ENCODE measurements around the gene STK16. TPM values are rescaled to one million over a fixed set of nuclear protein-coding genes. Genes with fewer than 3 reads are reported as not detected.
"Not testable (repeated sequence)": the region's sequence is repeated elsewhere in the genome, so short reads cannot be mapped to it uniquely, and the experiment has no call there.

Gene STK16
- total and polyA plus RNA-seq, 2 of the 4 experiments (the other 2 are of a cell fraction): 44.4 to 50.1 TPM

DNA sequence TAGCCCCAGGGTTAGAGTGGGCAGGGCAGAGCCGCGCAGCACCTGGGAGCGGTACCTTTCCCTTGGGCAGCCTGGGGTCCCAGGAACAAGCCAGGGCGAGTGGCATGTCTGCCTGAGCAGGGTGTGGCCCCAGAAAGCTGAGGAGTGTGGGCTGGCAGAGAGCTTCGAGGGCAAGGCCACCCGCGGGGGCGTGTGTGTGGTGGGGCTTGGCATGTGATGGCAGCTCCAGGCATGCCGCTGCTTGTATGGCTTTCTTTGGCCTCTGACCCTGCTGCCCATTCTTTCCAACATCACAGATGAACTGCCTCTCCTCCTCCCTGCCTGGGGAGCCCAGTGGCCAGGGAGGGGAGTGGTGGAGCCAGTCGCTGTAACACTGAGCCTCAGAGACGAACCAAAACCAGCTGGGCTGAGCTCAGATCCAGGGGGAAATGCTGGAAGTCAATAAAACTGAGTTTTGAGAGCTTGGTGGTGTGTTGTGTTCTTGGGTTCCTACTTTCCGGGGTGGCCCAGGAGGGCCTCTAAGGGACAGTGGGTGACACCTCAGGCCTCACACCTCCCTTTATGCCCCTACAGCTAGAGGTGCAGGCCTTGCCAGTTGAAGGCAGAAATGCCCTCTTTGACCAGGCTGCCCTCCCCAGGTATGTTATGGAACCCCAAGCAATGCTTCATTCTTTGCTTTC, 41.3 kb downstream of the STK16 start:
- H3K27ac ChIP-seq (ENCODE audit: insufficient read depth, low read length): 0 out of 2 replicates have a peak overlapping the region, but pooled peaks have one; percentile 4
- H2AFZ ChIP-seq (replicated peaks; ENCODE audit: low read length, poor library complexity): peak overlapping the region; percentile 53
- no peaks in the 10 kb centered on the region for H3K27me3 ChIP-seq (ENCODE audit: control insufficient read depth, insufficient read depth, low read length)
- H3K79me1 ChIP-seq (ENCODE audit: low read depth in 1 of 2, low read length in 2 of 2): peaks cover 0 to 9% of the 10 kb centered on the region in 2 experiments
- DNase-seq: no peak
- dilution Hi-C loops (cut with HindIII; ENCODE audit: low sequenced_read_pairs, unreplicated experiment) (no loop called here), in situ Hi-C loops (cut with MboI; ENCODE audit: low sequenced_read_pairs) (no loop called here), intact Hi-C loops (cut with micrococcal nuclease) (no loop called here)
- ATAC-seq (ENCODE audit: low read depth): peak; percentile 13
- H3K4ac ChIP-seq (ENCODE audit: low read depth, low read length): 0 out of 2 replicates have a peak overlapping the region, but pooled peaks have one; percentile 13
- CTCF ChIA-PET: interaction anchor here (0.6 to 1.0 kb wide), 2 partner anchors 9 to 386 kb away, joined by 3 to 7 read pairs; no protein-coding TSS in a partner anchor
- peak overlapping the region; percentile 87 for H2AK9ac ChIP-seq (replicated peaks; ENCODE audit: low read depth, low read length, poor library complexity)
- H4K8ac ChIP-seq (ENCODE audit: low read depth in 2 of 2, low read length in 2 of 2): peak overlapping the region in 1 of 2 experiments; percentile 71; a peak in 2 of 4 replicates
- peaks cover 10% of the 10 kb centered on the region; the same call in 1 of the 2 replicates for H4K20me1 ChIP-seq (ENCODE audit: insufficient read depth, low read length)
- no peak overlapping the region for H4K91ac ChIP-seq (ENCODE audit: insufficient read depth, low read depth, low read length)
- no peak overlapping the region for H3K18ac ChIP-seq (ENCODE audit: low read depth, low read length)
- H3K56ac ChIP-seq (ENCODE audit: extremely low read depth, insufficient read depth, low read length): no peak overlapping the region
- H2BK120ac ChIP-seq (ENCODE audit: low read depth, low read length): peak overlapping the region; percentile 54; the same call in 1 of the 2 replicates
- H2BK15ac ChIP-seq (ENCODE audit: low read depth, low read length): no peak overlapping the region
- H3K9ac ChIP-seq (ENCODE audit: low read depth, low read length): no peak overlapping the region
- H2BK20ac ChIP-seq (ENCODE audit: low read depth, low read length): no peak overlapping the region
- H2AK5ac ChIP-seq (ENCODE audit: low read depth, low read length): no peak overlapping the region; the same call in 1 of the 2 replicates
- no peak overlapping the region for H3K23ac ChIP-seq (ENCODE audit: low read depth, low read length)
- BruUV-seq (replicated peaks): no TSS peak
- no peaks in the 10 kb centered on the region for H3K9me3 ChIP-seq (ENCODE audit: control insufficient read depth, insufficient read depth, low read length)
- peaks cover 11% of the 10 kb centered on the region; the same call in 1 of the 2 replicates for H3K9me1 ChIP-seq (ENCODE audit: insufficient read depth, low read length)
- POLR2A ChIA-PET (ENCODE audit: unreplicated experiment): no interaction called here
- H3K4me1 ChIP-seq (ENCODE audit: control insufficient read depth, insufficient read depth, low read length): peaks cover 14% of the 10 kb centered on the region
- no peak overlapping the region for H3K14ac ChIP-seq (replicated peaks; ENCODE audit: low read depth, low read length)
- H4K5ac ChIP-seq (ENCODE audit: low read depth, low read length): no peak overlapping the region
- 90% methylated on average over 4 of the region's 12 CpGs; no CpG with 5 or more reads in 1 of the 2 experiments for WGBS, 2 experiments (ENCODE audit: extremely low coverage in 2 of 2, insufficient read length in 1 of 2)
- no peak overlapping the region for H3K4me3 ChIP-seq (ENCODE audit: insufficient read depth, low read depth, low read length)
- TF ChIP-seq MAFK (IDR thresholded peaks at IDR 0.05; ENCODE audit: low read depth, low read length): no peak
- peak overlapping the region; percentile 7 for H2BK5ac ChIP-seq (ENCODE audit: low read depth, low read length, poor library complexity, severe bottlenecking)
- peaks cover 47% of the 10 kb centered on the region for H3K36me3 ChIP-seq (ENCODE audit: control insufficient read depth, insufficient read depth, low read length)
- H3K4me2 ChIP-seq (ENCODE audit: low read depth, low read length): no peak overlapping the region

DNA sequence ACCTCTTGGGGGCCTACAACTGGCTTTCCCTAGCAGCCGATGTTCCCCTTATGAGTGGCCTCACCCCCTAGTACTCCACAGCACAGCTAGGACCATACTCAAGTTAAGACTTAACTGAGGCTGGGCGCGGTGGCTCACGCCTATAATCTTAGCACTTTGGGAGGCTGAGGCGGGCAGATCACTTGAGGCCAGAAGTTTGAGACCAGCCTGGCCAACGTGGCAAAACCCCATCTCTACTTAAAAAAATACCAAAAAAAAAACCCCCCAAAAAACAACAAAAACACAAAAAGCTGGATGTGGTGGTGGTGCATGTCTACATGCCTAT, 41.8 kb downstream of the STK16 start:
- Histone ChIP-seq H3K9me1 (ENCODE audit: insufficient read depth, low read length) (peaks cover 11% of the 10 kb centered on the region; the same call in 1 of the 2 replicates), H3K36me3 (ENCODE audit: control insufficient read depth, insufficient read depth, low read length) (peaks cover 42% of the 10 kb centered on the region), H4K20me1 (ENCODE audit: insufficient read depth, low read length) (peaks cover 10% of the 10 kb centered on the region; the same call in 1 of the 2 replicates), H3K4me1 (ENCODE audit: control insufficient read depth, insufficient read depth, low read length) (peaks cover 14% of the 10 kb centered on the region), H2BK5ac (ENCODE audit: low read depth, low read length, poor library complexity, severe bottlenecking) (peak overlapping the region; percentile 7)
- H2AFZ ChIP-seq (replicated peaks; ENCODE audit: low read length, poor library complexity); H2AK9ac ChIP-seq (replicated peaks; ENCODE audit: low read depth, low read length, poor library complexity); ATAC-seq (ENCODE audit: low read depth); dilution Hi-C loops (cut with HindIII; ENCODE audit: low sequenced_read_pairs, unreplicated experiment); BruUV-seq (replicated peaks); H3K4ac ChIP-seq (ENCODE audit: low read depth, low read length); H3K56ac ChIP-seq (ENCODE audit: extremely low read depth, insufficient read depth, low read length); H3K23ac ChIP-seq (ENCODE audit: low read depth, low read length); H3K18ac ChIP-seq (ENCODE audit: low read depth, low read length); H2BK20ac ChIP-seq (ENCODE audit: low read depth, low read length); H3K9ac ChIP-seq (ENCODE audit: low read depth, low read length); H4K5ac ChIP-seq (ENCODE audit: low read depth, low read length); H3K27me3 ChIP-seq (ENCODE audit: control insufficient read depth, insufficient read depth, low read length); H3K79me1 ChIP-seq (ENCODE audit: low read depth in 1 of 2, low read length in 2 of 2); H3K4me3 ChIP-seq (ENCODE audit: insufficient read depth, low read depth, low read length); H2BK120ac ChIP-seq (ENCODE audit: low read depth, low read length); intact Hi-C loops (cut with micrococcal nuclease); H3K27ac ChIP-seq (ENCODE audit: insufficient read depth, low read length); in situ Hi-C loops (cut with MboI; ENCODE audit: low sequenced_read_pairs); H2BK15ac ChIP-seq (ENCODE audit: low read depth, low read length); POLR2A ChIA-PET (ENCODE audit: unreplicated experiment); H3K4me2 ChIP-seq (ENCODE audit: low read depth, low read length); H3K9me3 ChIP-seq (ENCODE audit: control insufficient read depth, insufficient read depth, low read length); H3K14ac ChIP-seq (replicated peaks; ENCODE audit: low read depth, low read length); H2AK5ac ChIP-seq (ENCODE audit: low read depth, low read length); CTCF ChIA-PET; H4K91ac ChIP-seq (ENCODE audit: insufficient read depth, low read depth, low read length); DNase-seq; H4K8ac ChIP-seq (ENCODE audit: low read depth in 2 of 2, low read length in 2 of 2): not testable (repeated sequence)
- 86% methylated on average over 1 of the region's 6 CpGs; no CpG with 5 or more reads in 1 of the 2 experiments for WGBS, 2 experiments (ENCODE audit: extremely low coverage in 2 of 2, insufficient read length in 1 of 2)

Data from IMR-90 (cell line).